Omental fat pad (tissue), 4 donors: ENCODE data around the gene CREB3L2. TPM values are rescaled to one million over a fixed set of nuclear protein-coding genes. Genes with fewer than 3 reads are reported as not detected.
"Not testable (repeated sequence)": the region's sequence is repeated elsewhere in the genome, so short reads cannot be mapped to it uniquely, and the experiment has no call there.

Experiments used
- ATAC-seq: fragments of 150-250 bp; one replicate; pipeline ENCODE4 v1.9.1; 2016; ENCODE audit warnings: mild to moderate bottlenecking, moderate library complexity; ENCODE audit not compliant: low FRiP score
- DNase-seq: peaks from one replicate; pipeline ENCODE4 v3.0.0-alpha.2; 2019; ENCODE audit warnings: low spot score
- total RNA-seq, 4 donors: library from RNA; depleted of rRNA; stranded (reverse); fragments of >200 nt; gene quantifications; one replicate each; pipeline ENCODE4 v1.1.0, GENCODE V29; 2016
- TF ChIP-seq, protein P1 (sequence below), 3 donors: fragments of 450-650 bp; IDR thresholded peaks; one replicate each; pipeline ENCODE4 v1.5.1; 2016 to 2017; ENCODE audit warnings: antibody characterized with exemption in 3 of 3, mild to moderate bottlenecking in 3 of 3, moderate library complexity in 2 of 3

CREB3L2 gene
- total RNA-seq, 4 donors from 2014 or later = 35.6 to 50.4 (median 42.8) TPM

DNA sequence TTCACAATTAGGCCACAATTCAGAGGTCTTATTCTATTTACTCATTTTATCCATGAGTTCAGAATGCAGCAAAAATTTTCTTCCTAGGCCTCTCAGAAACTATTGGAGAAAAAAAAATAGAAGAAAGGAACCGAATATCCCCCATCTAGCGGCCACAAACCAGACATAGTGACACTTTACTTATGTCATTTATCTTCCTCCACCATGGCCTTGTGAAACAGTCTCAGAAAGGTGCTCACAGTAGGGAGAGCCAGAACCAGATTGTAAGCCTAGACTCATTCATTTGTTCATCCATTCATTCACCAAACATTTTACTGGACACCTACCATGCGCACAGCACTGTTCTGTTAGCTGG lies 16.0 kb downstream of the CREB3L2 start:
- peak; percentile 11 for ATAC-seq
- no peak for DNase-seq
- TF ChIP-seq, protein P1, sequence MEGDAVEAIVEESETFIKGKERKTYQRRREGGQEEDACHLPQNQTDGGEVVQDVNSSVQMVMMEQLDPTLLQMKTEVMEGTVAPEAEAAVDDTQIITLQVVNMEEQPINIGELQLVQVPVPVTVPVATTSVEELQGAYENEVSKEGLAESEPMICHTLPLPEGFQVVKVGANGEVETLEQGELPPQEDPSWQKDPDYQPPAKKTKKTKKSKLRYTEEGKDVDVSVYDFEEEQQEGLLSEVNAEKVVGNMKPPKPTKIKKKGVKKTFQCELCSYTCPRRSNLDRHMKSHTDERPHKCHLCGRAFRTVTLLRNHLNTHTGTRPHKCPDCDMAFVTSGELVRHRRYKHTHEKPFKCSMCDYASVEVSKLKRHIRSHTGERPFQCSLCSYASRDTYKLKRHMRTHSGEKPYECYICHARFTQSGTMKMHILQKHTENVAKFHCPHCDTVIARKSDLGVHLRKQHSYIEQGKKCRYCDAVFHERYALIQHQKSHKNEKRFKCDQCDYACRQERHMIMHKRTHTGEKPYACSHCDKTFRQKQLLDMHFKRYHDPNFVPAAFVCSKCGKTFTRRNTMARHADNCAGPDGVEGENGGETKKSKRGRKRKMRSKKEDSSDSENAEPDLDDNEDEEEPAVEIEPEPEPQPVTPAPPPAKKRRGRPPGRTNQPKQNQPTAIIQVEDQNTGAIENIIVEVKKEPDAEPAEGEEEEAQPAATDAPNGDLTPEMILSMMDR (IDR thresholded peaks at IDR 0.05) = no peak

DNA sequence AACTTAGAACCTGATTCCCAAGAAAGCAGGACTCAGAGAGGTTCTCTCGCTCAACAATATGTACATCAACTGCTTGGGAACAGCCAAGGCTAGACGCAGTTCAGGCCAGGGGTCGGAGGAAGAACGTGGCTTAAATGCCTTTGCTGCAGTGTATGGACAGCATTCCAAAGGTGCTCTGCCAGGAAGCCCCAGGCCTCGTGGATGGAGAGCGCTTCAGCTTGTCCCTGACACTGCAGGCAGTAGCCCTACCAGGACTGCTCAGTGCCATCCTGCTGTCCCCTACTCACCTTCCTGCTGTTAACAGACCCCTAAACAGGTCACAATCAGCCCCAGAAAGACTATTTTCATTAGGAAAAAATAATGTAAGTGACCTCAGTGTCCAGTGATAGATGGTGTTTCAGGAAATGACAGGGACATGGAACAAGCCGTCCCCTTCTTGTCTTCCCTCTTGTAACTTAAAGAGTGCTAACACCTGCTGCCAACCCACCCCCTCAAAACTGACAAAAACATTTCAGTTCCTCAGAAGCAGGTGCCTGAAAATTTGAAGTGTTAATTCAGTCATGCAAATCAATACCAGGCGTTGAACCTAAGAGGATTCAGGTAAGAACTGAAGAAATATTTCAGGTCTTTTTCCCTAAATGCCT lies 16.5 kb downstream of the CREB3L2 start:
- ATAC-seq (no peak), DNase-seq (no peak)
- TF ChIP-seq, protein P1 (IDR thresholded peaks at IDR 0.05) = no peak

DNA sequence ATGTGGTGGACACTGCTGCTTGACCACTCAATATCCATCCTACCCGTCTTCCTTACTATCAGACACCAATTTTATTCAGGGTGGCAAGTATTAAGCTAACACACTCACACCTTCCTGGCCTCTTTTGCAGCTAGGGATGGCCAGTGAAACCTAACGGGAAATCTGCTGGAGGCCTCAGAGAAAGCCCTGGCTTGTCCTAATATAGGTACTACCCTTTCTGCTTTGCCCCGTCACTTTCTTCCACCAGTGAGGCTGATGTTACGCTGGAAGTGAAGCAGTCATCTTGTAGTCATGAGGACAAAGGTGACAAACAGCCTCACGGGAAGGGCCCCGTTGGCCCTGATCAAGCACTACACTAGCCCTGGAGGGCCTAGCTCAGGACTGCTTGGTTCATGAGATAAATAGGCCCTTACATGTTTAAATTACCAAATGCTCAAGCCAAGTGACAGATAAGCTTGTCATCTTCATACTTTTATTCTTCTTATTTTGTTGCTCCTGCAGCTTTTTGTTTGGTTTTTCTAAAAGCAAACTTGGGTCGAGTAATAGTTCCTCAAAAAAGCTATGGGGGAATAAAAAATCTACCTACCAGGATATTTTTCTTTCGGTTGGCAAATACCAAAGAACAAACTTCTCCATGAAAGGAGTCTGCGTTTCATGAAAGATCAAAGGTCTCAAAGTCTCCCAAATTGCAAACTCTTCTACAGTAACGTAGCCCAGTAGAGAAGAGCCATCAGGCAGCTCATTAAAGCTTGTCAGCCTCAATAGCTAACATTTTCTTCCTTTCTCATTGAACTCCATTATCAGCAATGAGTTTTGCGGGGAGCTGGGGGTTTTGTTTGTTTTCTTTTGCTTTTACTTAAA lies 17.5 kb downstream of the CREB3L2 start:
- DNase-seq (no peak), ATAC-seq (no peak)
- TF ChIP-seq, protein P1 (IDR thresholded peaks at IDR 0.05) = no peak

DNA sequence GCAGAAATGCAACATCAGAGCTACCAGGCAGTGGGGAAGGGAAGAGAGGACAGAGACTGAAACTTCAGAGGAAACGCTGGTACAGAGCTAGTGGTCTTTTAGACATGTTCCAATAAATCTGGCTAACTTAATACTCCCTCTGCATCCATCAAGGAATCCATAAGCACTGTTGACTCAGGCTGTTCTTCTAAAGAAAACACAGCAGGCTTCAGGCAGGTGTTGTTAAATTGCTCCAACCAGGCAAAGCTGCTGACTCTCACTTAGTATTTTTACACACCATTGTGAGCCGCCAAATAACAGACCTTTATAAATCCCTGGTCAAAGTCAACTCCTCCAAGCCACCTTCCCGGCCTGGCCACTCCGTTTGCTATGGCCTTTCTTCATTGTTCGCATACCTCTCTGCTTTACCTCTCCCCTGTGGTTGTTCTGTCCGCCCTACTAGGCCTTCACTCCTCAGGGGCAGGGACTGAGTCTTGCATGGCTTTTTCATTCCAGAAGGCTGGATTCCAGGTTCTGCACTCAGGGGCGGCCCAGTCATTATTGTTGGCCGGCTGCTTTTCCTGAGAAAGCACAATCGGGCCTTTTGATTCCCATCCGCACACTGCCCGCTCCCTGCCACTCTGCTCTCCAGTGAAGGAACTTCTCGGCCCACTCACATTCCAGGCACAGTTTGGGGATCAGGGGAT lies 18.4 kb downstream of the CREB3L2 start:
- TF ChIP-seq, protein P1 (IDR thresholded peaks at IDR 0.05) = no peak
- DNase-seq (no peak), ATAC-seq (no peak)

DNA sequence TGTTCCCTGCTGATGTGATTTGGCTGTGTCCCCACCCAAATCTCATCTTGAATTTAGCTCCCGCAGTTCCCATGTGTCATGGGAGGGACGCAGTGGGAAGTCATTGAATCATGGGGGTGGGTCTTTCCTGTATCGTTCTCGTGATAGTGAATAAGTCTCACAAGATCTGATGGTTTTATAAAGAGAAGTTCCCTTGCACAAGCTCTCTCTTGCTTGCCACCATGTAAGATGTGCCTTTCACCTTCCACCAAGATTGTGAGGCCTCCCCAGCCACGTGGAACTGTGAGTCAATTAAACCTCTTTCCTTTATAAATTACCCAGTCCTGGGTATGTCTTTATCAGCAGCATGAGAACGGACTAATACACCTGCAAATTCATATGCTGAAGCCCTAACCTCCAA lies 19.5 kb downstream of the CREB3L2 start:
- not testable (repeated sequence) for DNase-seq, ATAC-seq

DNA sequence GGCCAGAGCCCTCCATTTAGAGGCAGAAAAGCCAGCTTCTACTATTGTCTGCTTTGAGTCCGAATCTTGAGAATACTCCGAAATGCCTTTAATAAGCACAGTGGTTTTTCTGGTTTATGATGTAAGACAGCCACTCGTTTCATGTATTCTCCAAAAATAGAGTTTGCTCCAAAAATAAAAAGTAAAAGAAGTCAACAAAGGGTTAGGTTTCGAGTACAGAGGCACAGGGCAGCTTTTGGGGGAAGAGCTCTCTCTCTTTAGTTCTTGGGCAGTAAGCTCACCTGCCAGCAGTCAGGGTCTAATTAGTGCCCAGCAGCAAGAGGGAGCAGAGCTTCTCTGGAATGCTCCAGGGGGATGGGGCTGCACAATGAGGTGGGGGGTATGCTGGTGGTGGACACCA lies 20.2 kb downstream of the CREB3L2 start:
- ATAC-seq (no peak), DNase-seq (no peak)
- TF ChIP-seq, protein P1 (IDR thresholded peaks at IDR 0.05) = no peak

DNA sequence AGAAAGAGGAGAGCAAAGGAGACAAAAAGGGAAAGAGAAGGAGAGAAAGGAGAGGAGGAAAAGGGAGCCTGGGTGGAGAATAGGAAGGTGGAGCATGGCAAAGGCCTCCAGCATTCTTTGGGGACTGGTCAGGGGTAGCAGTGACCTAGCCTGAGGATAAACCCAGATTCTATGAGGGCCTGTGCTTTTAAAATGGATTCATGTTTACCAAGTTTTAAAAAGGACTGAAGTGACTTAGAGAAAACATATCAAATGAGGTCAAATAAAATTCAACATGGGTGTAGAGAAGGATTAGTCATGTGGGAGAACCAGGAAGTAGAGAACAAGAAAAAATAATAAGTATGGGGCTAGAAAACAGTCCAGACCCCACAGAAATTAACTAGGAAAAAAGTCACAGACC lies 20.7 kb downstream of the CREB3L2 start:
- ATAC-seq = no peak
- DNase-seq = no peak
- TF ChIP-seq, protein P1 (IDR thresholded peaks at IDR 0.05) = no peak
